Stimulated activated CD4-positive, alpha-beta T cell treated with anti-CD3 and anti-CD28 coated beads, Interleukin-2, amount 100 ng/mL, for 48 hours (primary cell): Measurements from ENCODE around the gene USP3.

ENCODE experiments used
- DNase-seq, 2 donors: peaks; one replicate each; pipeline ENCODE4 v3.0.0-alpha.2; 2020

USP3 gene

GRCh38 chr15:63545520-63545919 lies 41.1 kb downstream of the USP3 start:
- DNase-seq: no peak

- no peak for DNase-seq
Measured at GRCh38 chr15:63551400-63551799, 47.0 kb downstream of the USP3 start.

- DNase-seq: no peak
Measured at GRCh38 chr15:63553388-63553791, 49.0 kb downstream of the USP3 start.

- DNase-seq: no peak
Measured at GRCh38 chr15:63554337-63554927, 50.0 kb downstream of the USP3 start.

GRCh38 chr15:63555507-63555906 lies 51.1 kb downstream of the USP3 start:
- no peak for DNase-seq

GRCh38 chr15:63556246-63556645 lies 51.9 kb downstream of the USP3 start:
- DNase-seq: no peak

GRCh38 chr15:63556736-63557135 lies 52.3 kb downstream of the USP3 start:
- DNase-seq: no peak

GRCh38 chr15:63559753-63560152 lies 55.4 kb downstream of the USP3 start:
- DNase-seq: no peak

- peak; percentile 36 to 66 for DNase-seq
Measured at GRCh38 chr15:63560741-63561448, 56.5 kb downstream of the USP3 start.

GRCh38 chr15:63564093-63564492 lies 59.7 kb downstream of the USP3 start:
- DNase-seq: no peak

- no peak for DNase-seq
Measured at GRCh38 chr15:63565536-63566186, 61.3 kb downstream of the USP3 start.

- no peak for DNase-seq
Measured at GRCh38 chr15:63572749-63573464, 68.5 kb downstream of the USP3 start.

GRCh38 chr15:63573533-63573932 lies 69.1 kb downstream of the USP3 start:
- no peak for DNase-seq

GRCh38 chr15:63575312-63575711 lies 70.9 kb downstream of the USP3 start:
- no peak for DNase-seq

- no peak for DNase-seq
Measured at GRCh38 chr15:63576441-63576840, 72.0 kb downstream of the USP3 start.

GRCh38 chr15:63582179-63582578 lies 77.8 kb downstream of the USP3 start:
- DNase-seq: no peak

- no peak for DNase-seq
Measured at GRCh38 chr15:63582718-63583426, 78.5 kb downstream of the USP3 start.

- no peak for DNase-seq
Measured at GRCh38 chr15:63586790-63587189, 82.4 kb downstream of the USP3 start.

GRCh38 chr15:63587527-63587926 lies 83.1 kb downstream of the USP3 start:
- no peak for DNase-seq

GRCh38 chr15:63588826-63589225 lies 84.4 kb downstream of the USP3 start:
- no peak for DNase-seq

- DNase-seq: peak; percentile 48 to 53
Measured at GRCh38 chr15:63593705-63594671, 89.6 kb downstream of the USP3 start.

GRCh38 chr15:63595065-63595464 lies 90.7 kb downstream of the USP3 start:
- no peak for DNase-seq
